GM13977 (cell line): ENCODE measurements around the gene ZC3H12C.

Source experiments
- DNase-seq: peaks from one replicate; pipeline ENCODE4 v3.0.0; 2012; ENCODE audit warnings: low spot score
- CTCF ChIP-seq: IDR thresholded peaks from 2 replicates; pipeline ENCODE4 v1.5.1; 2012; ENCODE audit warnings: mild to moderate bottlenecking, control low read depth; ENCODE audit not compliant: insufficient read depth; ENCODE audit errors: extremely low read depth, missing control alignments
- in situ Hi-C: fragments of 300-500 bp; cut with MboI; formaldehyde crosslinking; loops from one replicate; pipeline ENCODE4 v1.12.0; 2022; ENCODE audit warnings: low sequenced_read_pairs, low pct_unique_long_range_greater_than_20kb, mixed read lengths, inconsistent platforms; ENCODE audit not compliant: unreplicated experiment

ZC3H12C gene

GRCh38 chr11:110075847-110076208 lies 17.4 kb upstream of the ZC3H12C start:
- no peak for DNase-seq
- no peak for TF ChIP-seq CTCF
- in situ Hi-C loops: no loop called here

GRCh38 chr11:110076371-110076965 lies 16.7 kb upstream of the ZC3H12C start:
- in situ Hi-C loops: no loop called here
- no peak for TF ChIP-seq CTCF
- DNase-seq: no peak

- in situ Hi-C loops: no loop called here
- no peak for DNase-seq
- TF ChIP-seq CTCF: no peak
Measured at GRCh38 chr11:110077346-110077745, 15.8 kb upstream of the ZC3H12C start.

- in situ Hi-C loops: no loop called here
- no peak for TF ChIP-seq CTCF
- peak; percentile 52 for DNase-seq
Measured at GRCh38 chr11:110077831-110078325, 15.3 kb upstream of the ZC3H12C start.

- in situ Hi-C loops: no loop called here
- TF ChIP-seq CTCF: no peak
- DNase-seq: no peak
Measured at GRCh38 chr11:110078923-110079544, 14.2 kb upstream of the ZC3H12C start.

- in situ Hi-C loops: loop anchor here (10.0 kb wide), 1 partner anchor 125 kb away; no protein-coding TSS in a partner anchor
- DNase-seq: no peak
- no peak for TF ChIP-seq CTCF
Measured at GRCh38 chr11:110079726-110080125, 13.5 kb upstream of the ZC3H12C start.
